SK-N-SH (cell line): Measurements from ENCODE around the gene MRPL24.

Source experiments
- CTCF ChIP-seq: fragments of 200-600 bp; sonication (generic); IDR thresholded peaks from 2 replicates; pipeline ENCODE4 v1.6.1; 2017; ENCODE audit warnings: antibody characterized with exemption, mild to moderate bottlenecking, moderate library complexity
- ELF1 ChIP-seq: IDR thresholded peaks from 2 replicates; pipeline ENCODE4 v1.4.0; 2012
- EP300 ChIP-seq, 2 experiments: IDR thresholded peaks; 2 replicates each; pipeline versions ENCODE4 v1.4.0 to v1.6.1; 2012; ENCODE audit warnings: borderline replicate concordance in 1 of 2, low read depth in 1 of 2, low read length in 1 of 2
- GABPA ChIP-seq: IDR thresholded peaks from 2 replicates; pipeline ENCODE4 v1.4.0; 2012; ENCODE audit warnings: low read depth, mild to moderate bottlenecking
- MAX ChIP-seq: IDR thresholded peaks from 2 replicates; pipeline ENCODE4 v1.4.0; 2012; ENCODE audit warnings: low read depth
- NFIC ChIP-seq: IDR thresholded peaks from 2 replicates; pipeline ENCODE4 v1.4.0; 2012; ENCODE audit warnings: borderline replicate concordance
- POLR2AphosphoS5 ChIP-seq: IDR thresholded peaks from 2 replicates; pipeline ENCODE4 v1.6.1; 2012; ENCODE audit warnings: low read depth, low read length
- REST ChIP-seq: IDR thresholded peaks from 2 replicates; pipeline ENCODE4 v1.6.1; 2012; ENCODE audit warnings: mild to moderate bottlenecking, low read depth, low read length, moderate library complexity
- TCF12 ChIP-seq: IDR thresholded peaks from 2 replicates; pipeline ENCODE4 v1.4.0; 2012
- USF1 ChIP-seq: IDR thresholded peaks from 2 replicates; pipeline ENCODE4 v1.4.0; 2012; ENCODE audit warnings: low read depth, borderline replicate concordance
- USF2 ChIP-seq: fragments of 150-350 bp; IDR thresholded peaks from 2 replicates; pipeline ENCODE4 v1.6.1; 2017; ENCODE audit warnings: antibody characterized with exemption, low read length, low read depth, borderline replicate concordance

GRCh38 chr1:156746406-156746727 is 5.5 kb upstream of the MRPL24 start:
- no peak for TF ChIP-seq CTCF
- peak; percentile 39; the same call in 1 of the 2 replicates for TF ChIP-seq USF1
- no peak for TF ChIP-seq EP300 (IDR thresholded peaks at IDR 0.05; ENCODE audit: borderline replicate concordance in 1 of 2, low read depth in 1 of 2, low read length in 1 of 2)
- no peak for TF ChIP-seq ELF1
- TF ChIP-seq POLR2AphosphoS5: no peak
- no peak for TF ChIP-seq TCF12
- TF ChIP-seq USF2: no peak
- no peak for TF ChIP-seq NFIC
- no peak for TF ChIP-seq REST
- no peak for TF ChIP-seq GABPA
- TF ChIP-seq MAX: no peak
